Activated T-cell treated with anti-CD3 and anti-CD28 coated beads, Interleukin-2, amount 50 U/mL, for 4 hours (primary cell): ENCODE measurements around the gene SF3A2. TPM values are rescaled to one million over a fixed set of nuclear protein-coding genes. Genes with fewer than 3 reads are reported as not detected.

Experiments
- ATAC-seq, 2 donors: fragments of 200-7000 bp; cut with Tn5 transposase; one replicate each; pipeline ENCODE4 v1.10.0; 2021
- DNase-seq: peaks from one replicate; pipeline ENCODE4 v3.0.0-alpha.2; 2020
- H3K27me3 Mint-ChIP-seq: one replicate; pipeline ENCODE4 v1.8.0; 2021; ENCODE audit warnings: low read depth, mixed read lengths
- H3K36me3 Mint-ChIP-seq: one replicate; pipeline ENCODE4 v1.8.0; 2022; ENCODE audit warnings: mixed read lengths; ENCODE audit not compliant: insufficient read depth
- H3K4me1 Mint-ChIP-seq: one replicate; pipeline ENCODE4 v1.8.0; 2021; ENCODE audit warnings: low read depth, mixed read lengths
- H3K4me3 Mint-ChIP-seq: one replicate; pipeline ENCODE4 v1.8.0; 2021; ENCODE audit warnings: mild to moderate bottlenecking, moderate library complexity, mixed read lengths
- H3K9me3 Mint-ChIP-seq: one replicate; pipeline ENCODE4 v1.8.0; 2021; ENCODE audit warnings: mixed read lengths
- total RNA-seq, 3 donors: library from RNA; stranded (reverse); gene quantifications; one replicate each; pipeline ENCODE4 v1.2.1, GENCODE V29; 2021

SF3A2 gene
- total RNA-seq, 3 donors from 2014 or later, result 174 to 195 (median 179) TPM

DNA sequence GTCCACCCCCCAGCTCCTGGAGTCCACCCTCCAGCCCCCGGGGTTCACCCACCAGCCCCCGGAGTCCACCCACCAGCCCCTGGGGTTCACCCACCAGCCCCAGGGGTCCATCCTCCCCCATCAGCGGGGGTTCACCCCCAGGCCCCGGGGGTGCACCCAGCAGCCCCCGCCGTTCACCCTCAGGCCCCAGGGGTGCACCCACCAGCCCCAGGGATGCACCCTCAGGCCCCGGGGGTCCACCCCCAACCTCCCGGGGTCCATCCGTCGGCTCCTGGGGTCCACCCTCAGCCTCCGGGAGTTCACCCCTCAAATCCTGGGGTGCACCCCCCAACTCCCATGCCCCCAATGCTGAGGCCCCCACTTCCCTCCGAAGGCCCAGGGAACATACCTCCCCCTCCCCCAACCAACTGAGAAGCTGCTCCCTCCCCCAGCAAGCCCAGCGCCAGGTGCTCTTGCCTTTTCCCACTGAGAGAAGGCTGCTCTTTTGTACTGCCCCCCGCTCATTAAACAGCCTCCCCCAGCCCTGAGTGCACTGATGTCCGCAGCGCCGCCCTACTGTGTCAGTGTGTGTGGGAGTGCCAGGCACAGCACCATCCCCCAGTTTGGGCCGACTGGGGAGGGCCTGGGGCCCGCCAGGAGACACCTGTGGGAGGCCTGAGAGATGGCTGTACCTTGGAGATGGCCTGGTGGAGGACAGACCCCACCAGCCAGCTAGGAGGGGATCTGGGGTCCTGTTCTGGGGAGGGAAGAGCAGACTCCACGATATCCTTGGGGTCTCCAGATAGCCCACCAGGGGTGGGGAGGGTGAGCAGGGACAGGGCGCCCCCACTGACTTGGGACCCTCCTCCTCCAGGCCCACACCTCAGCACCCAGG is 11.7 kb downstream of the SF3A2 start:
- H3K36me3 Mint-ChIP-seq, result peaks cover 11% of the 10 kb centered on the region
- ATAC-seq, result no peak
- peaks cover 9% of the 10 kb centered on the region for H3K4me1 Mint-ChIP-seq
- H3K27me3 Mint-ChIP-seq, result peaks cover 12% of the 10 kb centered on the region
- no peak overlapping the region for H3K4me3 Mint-ChIP-seq
- no peak for DNase-seq
- H3K9me3 Mint-ChIP-seq, result no peaks in the 10 kb centered on the region

GRCh38 chr19:2249010-2249866 is 12.6 kb downstream of the SF3A2 start, which contains the start of gene AMH:
Gene AMH, plus strand, starts transcription at chr19:2249323. Its CDS starts 10 bp downstream, at chr19:2249333.
- ATAC-seq (no peak), DNase-seq (no peak)
- Mint-ChIP-seq H3K27me3 (peaks cover 12% of the 10 kb centered on the region), H3K4me3 (no peak within 1 kb of the TSS), H3K9me3 (no peaks in the 10 kb centered on the region), H3K4me1 (peaks cover 13% of the 10 kb centered on the region), H3K36me3 (peaks cover 11% of the 10 kb centered on the region)

- no peak overlapping the region for H3K4me3 Mint-ChIP-seq
- ATAC-seq, result peak in 1 of 2 donors; percentile 7
- peaks cover 8% of the 10 kb centered on the region for H3K36me3 Mint-ChIP-seq
Observed at GRCh38 chr19:2249880-2250765, 13.5 kb downstream of the SF3A2 start.

GRCh38 chr19:2250766-2251105 is 14.1 kb downstream of the SF3A2 start:
- peak in 1 of 2 donors; percentile 0 for ATAC-seq
- Mint-ChIP-seq H3K4me1 (peaks cover 13% of the 10 kb centered on the region), H3K4me3 (no peak overlapping the region)

More at GRCh38 chr19:2249880-2250765, 13.5 kb downstream of the SF3A2 start:
- Mint-ChIP-seq H3K9me3 (no peaks in the 10 kb centered on the region), H3K27me3 (peaks cover 12% of the 10 kb centered on the region), H3K4me1 (peaks cover 13% of the 10 kb centered on the region)
- DNase-seq, result no peak

DNA sequence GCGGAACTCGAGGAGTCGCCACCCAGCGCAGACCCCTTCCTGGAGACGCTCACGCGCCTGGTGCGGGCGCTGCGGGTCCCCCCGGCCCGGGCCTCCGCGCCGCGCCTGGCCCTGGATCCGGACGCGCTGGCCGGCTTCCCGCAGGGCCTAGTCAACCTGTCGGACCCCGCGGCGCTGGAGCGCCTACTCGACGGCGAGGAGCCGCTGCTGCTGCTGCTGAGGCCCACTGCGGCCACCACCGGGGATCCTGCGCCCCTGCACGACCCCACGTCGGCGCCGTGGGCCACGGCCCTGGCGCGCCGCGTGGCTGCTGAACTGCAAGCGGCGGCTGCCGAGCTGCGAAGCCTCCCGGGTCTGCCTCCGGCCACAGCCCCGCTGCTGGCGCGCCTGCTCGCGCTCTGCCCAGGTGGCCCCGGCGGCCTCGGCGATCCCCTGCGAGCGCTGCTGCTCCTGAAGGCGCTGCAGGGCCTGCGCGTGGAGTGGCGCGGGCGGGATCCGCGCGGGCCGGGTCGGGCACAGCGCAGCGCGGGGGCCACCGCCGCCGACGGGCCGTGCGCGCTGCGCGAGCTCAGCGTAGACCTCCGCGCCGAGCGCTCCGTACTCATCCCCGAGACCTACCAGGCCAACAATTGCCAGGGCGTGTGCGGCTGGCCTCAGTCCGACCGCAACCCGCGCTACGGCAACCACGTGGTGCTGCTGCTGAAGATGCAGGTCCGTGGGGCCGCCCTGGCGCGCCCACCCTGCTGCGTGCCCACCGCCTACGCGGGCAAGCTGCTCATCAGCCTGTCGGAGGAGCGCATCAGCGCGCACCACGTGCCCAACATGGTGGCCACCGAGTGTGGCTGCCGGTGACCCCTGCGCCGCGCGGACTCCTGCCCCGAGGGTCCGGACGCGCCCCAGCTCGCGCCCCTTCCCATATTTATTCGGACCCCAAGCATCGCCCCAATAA is 14.8 kb downstream of the SF3A2 start:
- H3K27me3 Mint-ChIP-seq, result peaks cover 12% of the 10 kb centered on the region
- H3K36me3 Mint-ChIP-seq, result peaks cover 3% of the 10 kb centered on the region
- peaks cover 13% of the 10 kb centered on the region for H3K4me1 Mint-ChIP-seq
- ATAC-seq (peak; percentile 30 to 35), DNase-seq (no peak)
- H3K9me3 Mint-ChIP-seq, result no peaks in the 10 kb centered on the region
- peak overlapping the region; percentile 54 for H3K4me3 Mint-ChIP-seq

More at GRCh38 chr19:2250766-2251105, 14.1 kb downstream of the SF3A2 start:
- Mint-ChIP-seq H3K36me3 (peaks cover 6% of the 10 kb centered on the region), H3K27me3 (peaks cover 12% of the 10 kb centered on the region), H3K9me3 (no peaks in the 10 kb centered on the region)
- DNase-seq, result no peak

GRCh38 chr19:2252055-2252796 is 15.6 kb downstream of the SF3A2 start:
- H3K27me3 Mint-ChIP-seq, result peaks cover 12% of the 10 kb centered on the region
- no peaks in the 10 kb centered on the region for H3K9me3 Mint-ChIP-seq
- DNase-seq (no peak), ATAC-seq (no peak)
- no peaks in the 10 kb centered on the region for H3K36me3 Mint-ChIP-seq
- H3K4me3 Mint-ChIP-seq, result peak overlapping the region; percentile 54
- peaks cover 16% of the 10 kb centered on the region for H3K4me1 Mint-ChIP-seq

DNA sequence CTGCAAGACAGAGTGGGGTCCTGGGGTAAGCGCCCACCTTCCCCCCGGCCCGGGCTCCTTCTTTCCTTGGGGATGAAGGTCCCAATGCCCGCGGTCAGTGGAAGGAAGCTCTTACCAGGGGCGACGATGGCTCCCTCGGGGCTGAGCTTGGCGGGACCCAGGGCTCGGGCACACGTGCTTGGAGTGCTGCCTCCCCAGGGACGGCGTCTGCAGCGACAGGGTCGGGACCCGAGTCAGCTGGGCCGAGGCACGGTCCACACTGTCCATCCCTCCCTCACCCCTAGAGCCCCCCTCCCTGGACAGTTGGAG is 16.1 kb downstream of the SF3A2 start:
- Mint-ChIP-seq H3K27me3 (peaks cover 12% of the 10 kb centered on the region), H3K4me1 (peaks cover 17% of the 10 kb centered on the region), H3K4me3 (peak overlapping the region; percentile 46), H3K9me3 (no peaks in the 10 kb centered on the region), H3K36me3 (no peaks in the 10 kb centered on the region)
- no peak for DNase-seq
- peak; percentile 3 for ATAC-seq

DNA sequence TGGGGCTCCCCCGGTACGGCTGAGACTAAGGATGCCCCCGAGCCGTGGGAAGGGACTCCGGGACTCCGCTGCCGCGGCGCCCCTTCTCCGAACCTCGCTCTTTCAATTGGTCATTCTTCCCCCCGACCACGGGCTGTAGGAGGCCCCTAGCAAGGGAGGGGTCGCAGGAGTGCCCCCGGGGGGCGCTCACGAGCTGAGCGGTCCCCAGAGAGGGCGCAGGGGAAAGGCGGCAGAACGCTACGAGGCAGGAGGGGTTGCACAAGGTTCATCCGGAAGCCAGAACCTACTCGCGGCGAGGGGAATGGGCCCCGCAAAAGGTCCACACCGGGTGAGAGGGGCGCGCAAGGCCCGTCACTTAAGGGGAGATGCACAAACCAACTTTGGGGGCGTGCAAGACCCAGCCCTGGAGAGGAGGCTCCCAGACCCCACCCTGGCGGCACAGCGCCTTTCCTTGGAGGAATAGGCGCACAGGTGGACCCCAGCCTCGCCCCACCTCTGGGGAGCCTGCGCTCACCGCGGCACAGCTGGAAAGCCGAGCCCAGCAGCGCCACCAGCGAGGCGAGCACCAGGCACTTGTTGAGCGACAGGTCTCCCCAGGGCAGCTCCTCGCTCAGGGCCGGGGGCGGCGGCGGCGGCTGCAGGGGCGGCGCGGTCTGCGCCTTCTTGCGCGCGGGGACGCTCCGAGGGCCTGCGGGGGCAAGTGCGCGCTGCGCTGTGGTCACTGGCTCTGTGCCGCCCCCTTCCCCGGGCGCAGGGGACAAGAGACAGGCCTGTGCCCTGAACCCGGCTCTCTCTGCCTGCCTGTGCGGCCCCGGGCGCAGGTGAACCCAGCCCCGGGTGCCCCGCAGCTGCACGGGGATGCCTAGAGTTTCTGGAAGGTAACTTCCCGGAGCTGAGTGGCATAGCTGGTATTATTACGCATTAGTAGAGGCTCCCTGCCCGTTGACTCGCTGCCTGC is 16.8 kb downstream of the SF3A2 start:
- H3K27me3 Mint-ChIP-seq, result peaks cover 12% of the 10 kb centered on the region
- peaks cover 24% of the 10 kb centered on the region for H3K4me1 Mint-ChIP-seq
- peak; percentile 54 for DNase-seq
- H3K4me3 Mint-ChIP-seq, result peak overlapping the region; percentile 46
- H3K36me3 Mint-ChIP-seq, result no peaks in the 10 kb centered on the region
- ATAC-seq, result peak; percentile 23 to 39
- H3K9me3 Mint-ChIP-seq, result no peaks in the 10 kb centered on the region

DNA sequence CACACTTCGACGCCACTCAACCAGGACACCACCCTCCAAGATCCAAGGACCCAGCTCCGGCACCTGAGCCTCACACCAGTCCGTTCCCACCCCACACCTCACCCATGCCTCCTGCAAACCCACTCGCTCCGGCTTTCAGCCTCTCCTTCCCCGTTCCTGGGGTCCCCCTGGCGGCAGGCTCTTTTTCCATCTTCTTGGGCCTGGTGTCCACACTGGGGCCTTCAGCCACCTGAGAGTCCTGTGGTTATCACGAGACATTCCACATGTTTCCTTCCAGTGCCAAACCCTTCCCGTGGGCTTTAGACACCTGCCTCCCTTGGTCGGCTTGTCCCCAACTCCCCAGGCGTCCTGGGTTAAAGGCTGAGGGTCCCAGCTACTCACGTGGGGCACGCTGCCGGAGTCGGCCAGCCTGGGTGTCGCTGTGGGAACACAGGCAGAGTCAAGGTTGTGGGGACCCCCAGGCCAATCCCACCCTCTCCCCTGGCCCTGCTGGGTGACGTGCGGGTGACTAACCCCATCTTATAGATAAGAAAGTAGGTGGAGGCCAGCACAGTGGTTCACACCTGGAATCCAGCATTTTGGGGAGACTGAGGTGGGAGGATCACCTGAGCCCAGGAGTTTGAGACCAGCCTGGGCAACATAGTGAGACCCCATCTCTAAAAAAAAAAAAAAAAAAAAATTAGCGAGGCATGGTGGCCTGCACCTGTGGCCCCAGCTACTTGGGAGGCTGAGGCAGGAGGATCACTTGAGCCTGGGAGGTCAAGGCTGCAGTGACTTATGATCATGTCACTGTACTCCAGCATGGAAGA is 17.6 kb downstream of the SF3A2 start:
- Mint-ChIP-seq H3K9me3 (no peaks in the 10 kb centered on the region), H3K4me1 (peaks cover 31% of the 10 kb centered on the region), H3K4me3 (peak overlapping the region; percentile 37), H3K27me3 (peaks cover 12% of the 10 kb centered on the region), H3K36me3 (no peaks in the 10 kb centered on the region)
- DNase-seq (no peak), ATAC-seq (no peak)

- H3K4me1 Mint-ChIP-seq, result peaks cover 40% of the 10 kb centered on the region
- no peak overlapping the region for H3K4me3 Mint-ChIP-seq
- ATAC-seq, result no peak
- peaks cover 10% of the 10 kb centered on the region for H3K27me3 Mint-ChIP-seq
- H3K9me3 Mint-ChIP-seq, result no peaks in the 10 kb centered on the region
- H3K36me3 Mint-ChIP-seq, result no peaks in the 10 kb centered on the region
- no peak for DNase-seq
Observed at GRCh38 chr19:2255112-2255845, 18.7 kb downstream of the SF3A2 start.
